NCI-H2227 (cell line): ENCODE data around the gene HSPA12B.
A peak's percentile ranks its signal among the peaks of the same experiment; 100 is the strongest.

Source experiments
- DNase-seq: peaks from one replicate; lab custom pipeline; 2025; ENCODE audit not compliant: unreplicated experiment; lab: John Stamatoyannopoulos, UW

Gene HSPA12B

DNA sequence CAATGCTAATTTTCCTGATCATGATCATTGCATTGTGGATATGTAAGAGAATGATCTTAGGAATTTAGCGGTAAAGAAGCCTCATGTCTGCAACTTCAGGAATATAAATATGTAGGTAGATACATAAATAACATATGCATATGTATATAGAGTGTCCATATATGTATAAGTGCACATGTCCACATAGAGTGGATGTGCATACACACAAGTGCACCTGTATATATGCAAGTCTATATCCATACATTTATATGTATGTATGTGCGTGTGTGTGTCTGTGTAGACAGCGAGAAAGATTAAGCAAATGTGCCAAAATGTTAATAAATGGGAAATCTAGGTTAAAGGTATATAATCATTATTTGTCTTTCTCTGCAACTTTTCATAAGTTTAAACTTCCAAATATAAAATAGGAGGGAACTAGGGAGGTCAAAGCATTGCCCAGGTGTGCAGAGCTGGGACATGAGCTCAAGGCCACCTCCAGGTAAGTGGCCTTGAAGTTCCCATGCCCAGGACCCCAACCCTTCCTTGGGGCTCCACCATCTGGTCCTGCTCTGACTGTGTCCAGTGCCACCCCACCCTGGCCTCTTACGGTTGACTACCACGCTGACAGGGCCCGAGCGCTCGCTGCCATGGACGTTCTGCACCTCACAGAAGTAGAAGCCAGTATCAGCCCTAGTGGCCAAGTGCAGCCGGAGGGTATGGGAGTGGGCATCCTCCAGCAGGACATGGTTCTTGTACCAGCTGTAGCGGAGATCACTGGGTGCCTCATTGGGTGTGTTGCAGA lies 29.7 kb upstream of the HSPA12B start:
- no peak for DNase-seq

DNA sequence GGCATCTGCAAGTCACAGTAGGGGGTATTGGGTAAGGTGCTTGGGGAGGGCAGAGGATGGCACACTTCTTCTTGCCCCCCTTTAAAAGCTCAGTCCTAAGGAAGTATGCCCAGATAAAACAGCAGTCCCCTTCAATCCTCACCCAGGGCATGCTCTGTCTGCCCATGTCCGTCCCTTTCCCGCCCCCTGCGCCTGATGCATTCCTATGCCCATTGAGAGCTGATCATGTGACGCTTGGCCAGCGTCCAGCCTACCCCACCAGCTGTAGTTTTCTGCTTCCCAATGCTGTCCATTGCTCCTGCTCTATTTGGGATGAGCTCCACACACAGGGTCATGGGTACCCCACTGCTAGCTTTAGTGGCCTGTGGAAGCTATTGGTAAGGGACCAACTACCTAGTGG lies 28.4 kb upstream of the HSPA12B start:
- DNase-seq = no peak

GRCh38 chr20:3705491-3705969 lies 27.0 kb upstream of the HSPA12B start:
- DNase-seq = no peak

DNA sequence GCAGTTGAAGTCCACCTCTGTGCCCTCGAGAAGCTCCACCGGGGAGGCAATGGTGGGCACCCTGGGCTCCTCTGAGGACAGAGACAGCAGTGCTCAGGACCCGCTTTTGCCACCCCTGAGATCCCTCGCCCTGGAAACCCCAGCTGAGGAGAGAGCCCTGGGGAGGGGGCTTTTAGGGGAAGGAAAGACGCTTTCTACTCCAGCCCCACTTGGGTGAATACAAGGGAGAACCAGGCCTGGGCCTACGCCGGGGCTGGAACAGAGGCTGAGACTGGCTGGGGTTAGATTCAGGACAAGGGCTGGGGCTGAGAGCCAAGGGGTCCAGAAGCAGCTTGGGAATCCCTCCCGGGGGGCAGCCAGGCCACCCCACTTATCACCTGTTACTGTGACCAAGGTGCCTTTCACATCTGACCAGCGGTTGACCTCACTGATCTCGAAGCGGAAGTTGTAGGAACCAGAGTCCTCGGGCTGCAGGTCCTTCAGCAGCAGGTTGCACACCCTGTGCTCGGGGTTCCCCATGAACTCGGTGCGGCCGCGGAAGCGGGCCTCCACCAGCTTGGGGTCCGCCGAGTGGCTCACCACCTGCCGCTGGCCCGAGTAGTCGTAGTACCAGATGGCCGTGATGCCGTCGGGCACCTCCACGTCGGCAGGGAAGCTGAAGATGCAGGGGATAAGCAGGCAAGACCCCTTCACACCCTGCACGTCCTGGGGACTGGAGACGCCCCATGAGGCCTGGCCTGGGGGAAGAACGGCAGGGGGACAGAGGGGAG lies 26.3 kb upstream of the HSPA12B start:
- DNase-seq = no peak

DNA sequence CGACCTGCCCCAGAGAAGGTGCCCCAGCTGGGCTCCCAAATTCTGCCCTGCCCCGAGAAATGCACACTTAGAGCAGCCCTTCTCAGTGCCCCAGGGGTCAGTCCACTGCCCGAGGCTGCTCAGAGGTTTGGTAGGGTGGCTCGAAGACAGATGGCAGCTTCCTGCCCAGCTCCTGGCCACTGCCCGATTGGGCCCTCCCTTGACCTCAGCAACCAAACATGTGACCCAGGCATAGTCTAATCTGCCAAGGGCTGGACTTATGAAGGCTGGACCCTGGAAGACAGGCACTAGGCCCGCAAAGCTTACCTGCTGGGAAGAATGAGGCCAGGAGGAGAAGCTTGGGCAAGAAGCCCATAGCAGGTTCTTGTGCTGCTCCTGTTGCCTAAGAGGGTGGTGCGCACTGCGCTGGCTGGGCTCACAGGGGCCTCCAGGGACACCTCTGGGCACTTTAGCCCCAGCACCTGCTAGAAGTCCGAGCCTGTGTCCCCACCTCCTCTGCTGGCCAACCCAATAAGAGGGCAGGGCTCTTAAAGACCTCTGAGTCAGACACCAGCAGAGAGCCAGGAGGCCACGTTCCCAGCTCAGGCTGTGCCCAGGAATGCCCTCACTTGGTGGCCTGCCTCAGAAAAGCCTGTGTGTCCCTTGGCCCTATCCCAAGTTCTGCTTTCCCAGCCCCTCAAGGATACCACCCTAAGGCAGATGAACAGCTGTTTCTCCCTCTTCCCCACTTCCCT lies 25.5 kb upstream of the HSPA12B start:
- DNase-seq = no peak

GRCh38 chr20:3707508-3707899 lies 25.0 kb upstream of the HSPA12B start:
- DNase-seq = no peak

GRCh38 chr20:3710011-3710466 lies 22.4 kb upstream of the HSPA12B start:
- no peak for DNase-seq

DNA sequence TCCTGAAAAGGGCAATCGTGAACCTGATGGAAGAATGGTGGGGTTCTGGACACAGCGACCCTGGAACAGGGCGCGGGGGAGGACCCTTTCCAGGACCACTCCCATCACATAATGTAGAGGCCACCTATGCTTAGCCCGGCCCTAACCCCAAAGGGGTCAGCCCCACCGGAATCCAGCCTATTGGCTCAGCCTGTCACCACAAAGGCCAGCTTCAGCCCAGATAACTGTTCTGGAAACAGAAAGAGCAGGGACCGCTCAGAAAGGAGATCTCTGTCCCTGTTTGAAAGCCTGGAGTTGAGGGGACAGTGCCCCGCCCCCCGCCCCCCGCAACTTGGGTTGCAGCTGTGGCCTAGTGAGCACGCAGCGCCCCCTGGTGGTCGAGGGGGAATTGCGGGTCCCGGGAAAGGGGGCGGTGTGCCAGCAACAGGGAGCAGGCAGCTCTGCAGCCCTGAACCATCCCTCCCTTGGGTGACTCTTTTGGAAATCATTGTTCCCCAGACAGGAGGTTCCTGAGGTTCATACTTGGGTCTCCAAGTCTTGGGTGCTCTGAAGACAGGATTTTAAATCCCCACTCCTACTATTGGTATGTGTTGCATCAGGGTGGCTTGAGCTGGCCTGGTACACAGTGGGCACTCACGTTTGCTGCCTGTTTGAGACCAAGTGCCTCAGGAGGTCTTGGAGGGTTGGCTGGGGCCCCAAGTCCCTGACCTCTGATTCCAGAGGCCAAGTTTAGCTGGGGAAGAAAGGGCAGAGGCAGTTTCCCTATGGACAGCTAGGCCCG lies 21.6 kb upstream of the HSPA12B start:
- peak; percentile 60 for DNase-seq

DNA sequence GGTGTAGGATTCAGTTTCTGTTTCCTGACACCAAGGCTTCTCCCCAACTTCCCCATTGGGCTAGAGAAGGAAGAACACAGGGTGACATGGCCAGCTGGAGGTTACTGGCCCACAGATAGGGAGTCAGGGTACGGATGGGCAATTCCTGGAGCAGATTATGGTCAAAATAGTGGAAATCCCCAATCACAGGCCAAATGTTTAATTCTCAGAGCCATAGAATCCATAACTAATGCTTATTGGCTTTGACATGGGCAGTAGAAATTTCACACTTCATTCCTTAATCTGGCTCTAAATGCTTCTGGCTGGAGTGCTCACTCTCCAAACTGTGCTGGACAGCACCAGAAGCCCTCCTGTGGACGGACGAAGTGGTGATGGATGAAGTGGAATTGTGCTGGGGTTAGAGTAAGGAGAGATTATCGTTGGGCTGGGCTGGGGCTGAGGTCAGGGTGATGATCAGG lies 21.0 kb upstream of the HSPA12B start:
- no peak for DNase-seq

GRCh38 chr20:3712279-3712873 lies 20.1 kb upstream of the HSPA12B start, which contains the start of gene SIGLEC1:
TSS of gene SIGLEC1 (minus strand) at chr20:3712600. CDS start at chr20:3707128, 5,472 bp downstream.
- DNase-seq = no peak

GRCh38 chr20:3714092-3714491 lies 18.4 kb upstream of the HSPA12B start:
- no peak for DNase-seq

DNA sequence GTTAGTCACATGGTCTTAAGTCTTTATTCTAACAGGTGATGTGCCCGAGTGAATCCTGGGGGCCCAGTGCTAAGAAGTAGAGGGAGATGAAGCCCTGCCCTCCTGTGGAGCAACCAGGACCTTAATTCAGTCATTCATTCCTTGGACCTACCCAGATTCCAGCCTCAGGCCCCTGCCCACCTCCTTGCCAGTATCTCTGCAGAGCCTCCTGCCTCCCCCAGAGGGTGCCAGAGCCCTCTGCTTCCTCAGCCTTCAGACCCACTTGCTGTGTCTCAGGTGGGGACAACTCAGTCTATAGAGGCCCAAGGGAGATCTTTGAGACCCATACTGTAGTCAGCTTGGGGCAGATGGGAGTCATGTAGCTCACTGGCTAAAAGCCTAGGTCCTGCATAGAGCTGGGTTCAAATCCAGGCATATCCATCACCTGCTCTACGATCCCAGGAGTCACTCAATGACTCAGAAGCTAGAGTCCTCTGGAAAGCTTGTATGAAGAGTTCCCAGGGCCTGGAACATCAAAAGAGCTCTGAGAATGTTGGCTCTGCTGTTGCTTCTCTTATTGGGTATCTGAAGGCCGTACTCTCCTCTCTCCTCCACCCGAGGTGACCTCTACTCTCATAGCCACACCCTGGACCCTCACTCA lies 16.2 kb upstream of the HSPA12B start:
- peak; percentile 77 for DNase-seq

- no peak for DNase-seq
These were observed 13.4 kb upstream of the HSPA12B start for GRCh38 chr20:3719046-3719445.

GRCh38 chr20:3720068-3720467 lies 12.4 kb upstream of the HSPA12B start:
- DNase-seq = no peak

GRCh38 chr20:3720626-3721025 lies 11.9 kb upstream of the HSPA12B start:
- no peak for DNase-seq

DNA sequence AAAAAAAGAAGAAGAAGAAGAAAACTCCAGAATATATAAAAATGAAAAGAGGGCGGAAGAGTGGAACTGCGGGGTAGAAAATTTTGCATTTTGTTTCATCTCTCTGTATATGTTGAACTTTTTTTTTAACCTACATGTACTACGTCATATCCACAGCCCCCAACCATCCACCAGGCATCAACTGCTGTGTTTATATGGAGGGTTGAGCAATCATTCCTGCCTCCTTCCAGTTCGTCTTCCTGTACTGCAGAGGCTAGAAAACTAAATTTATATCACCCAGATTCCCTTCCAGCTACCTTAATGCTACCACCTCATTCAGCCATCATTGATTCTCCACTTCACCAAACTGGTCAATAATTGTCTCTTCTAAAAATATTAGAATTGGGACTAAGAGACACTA lies 10.6 kb upstream of the HSPA12B start:
- DNase-seq = no peak

- DNase-seq = no peak
These were observed 9.2 kb upstream of the HSPA12B start for GRCh38 chr20:3723284-3723683.

DNA sequence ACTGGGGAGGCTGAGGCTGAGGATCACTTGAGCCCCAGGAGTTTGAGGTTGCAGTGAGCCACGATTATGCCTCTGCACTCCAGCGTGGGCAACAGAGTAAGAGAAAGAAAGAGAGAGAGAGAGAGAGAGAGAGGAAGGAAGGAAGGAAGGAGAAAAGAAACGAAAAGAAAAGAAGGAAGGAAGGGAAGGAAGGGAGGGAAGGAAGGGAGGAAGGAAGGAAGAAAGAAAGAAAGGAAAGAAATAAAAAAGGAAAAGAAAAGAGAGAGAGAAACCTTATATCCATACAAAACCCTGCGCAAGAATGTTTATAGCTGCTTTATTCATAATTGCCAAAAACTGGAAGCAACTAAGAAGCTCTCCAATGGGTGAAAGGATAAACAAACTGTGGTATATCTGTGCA lies 8.1 kb upstream of the HSPA12B start:
- DNase-seq = no peak

DNA sequence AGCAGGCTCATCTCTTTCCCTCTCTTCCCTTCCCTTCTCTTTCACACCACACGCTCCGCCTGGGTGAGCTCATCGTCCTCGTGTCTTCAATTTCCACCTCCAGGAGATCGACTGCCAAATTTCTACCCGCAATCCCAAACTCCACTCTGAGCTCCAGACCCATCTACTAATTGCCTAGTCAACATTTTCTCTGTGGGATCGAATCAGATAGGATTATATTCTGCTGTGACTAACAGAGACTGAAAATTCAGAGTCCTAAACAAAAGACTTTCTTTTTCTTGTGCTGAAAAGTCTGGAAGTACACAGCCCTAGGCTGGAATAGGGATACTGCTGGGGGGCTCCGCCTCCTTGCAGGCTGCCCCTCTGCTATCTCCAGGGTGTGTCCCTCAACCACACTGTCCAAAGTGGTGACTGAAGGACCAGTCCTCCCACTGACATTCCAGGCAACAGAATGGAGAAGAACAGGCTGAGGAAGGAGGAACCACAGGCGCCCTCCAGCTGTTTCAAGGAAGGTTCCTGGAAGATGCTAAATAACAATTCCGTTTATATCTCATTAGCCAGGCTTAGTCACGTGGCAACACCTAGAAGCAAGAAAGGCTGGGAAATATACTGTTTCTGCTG lies 5.0 kb upstream of the HSPA12B start:
- no peak for DNase-seq
